Astrocyte of the spinal cord (primary cell): Measurements from ENCODE around the gene PAN2.
"Not testable (repeated sequence)": the region's sequence is repeated elsewhere in the genome, so short reads cannot be mapped to it uniquely, and the experiment has no call there.

Experiments used
- DNase-seq: peaks from one replicate; pipeline ENCODE4 v3.0.0; 2011; ENCODE audit warnings: low read depth, low spot score
- H3K4me3 ChIP-seq: 2 replicates; pipeline ENCODE4 v1.5.1; 2011; ENCODE audit warnings: low read depth, mild to moderate bottlenecking, low read length, moderate library complexity
- CTCF ChIP-seq: IDR thresholded peaks from 2 replicates; pipeline ENCODE4 v1.5.1; 2012; ENCODE audit warnings: low read depth, mild to moderate bottlenecking, low read length, inconsistent platforms
- in situ Hi-C: cut with HindIII; loops from 2 replicates; pipeline ENCODE4 v1.10.0; 2017; ENCODE audit warnings: low sequenced_read_pairs

The PAN2 gene

GRCh38 chr12:56332512-56333196, 1.1 kb downstream of the PAN2 start:
- DNase-seq = no peak
- peak overlapping the region; percentile 73 for H3K4me3 ChIP-seq
- in situ Hi-C loops = no loop called here
- TF ChIP-seq CTCF = no peak

- no peak for DNase-seq
- in situ Hi-C loops = no loop called here
- no peak for TF ChIP-seq CTCF
- H3K4me3 ChIP-seq = no peak overlapping the region
Measured at GRCh38 chr12:56330936-56331490, 2.8 kb downstream of the PAN2 start.

- no peak for DNase-seq
- no peak for TF ChIP-seq CTCF
- in situ Hi-C loops = no loop called here
- H3K4me3 ChIP-seq = no peak overlapping the region
Measured at GRCh38 chr12:56326533-56326932, 7.3 kb downstream of the PAN2 start.

DNA sequence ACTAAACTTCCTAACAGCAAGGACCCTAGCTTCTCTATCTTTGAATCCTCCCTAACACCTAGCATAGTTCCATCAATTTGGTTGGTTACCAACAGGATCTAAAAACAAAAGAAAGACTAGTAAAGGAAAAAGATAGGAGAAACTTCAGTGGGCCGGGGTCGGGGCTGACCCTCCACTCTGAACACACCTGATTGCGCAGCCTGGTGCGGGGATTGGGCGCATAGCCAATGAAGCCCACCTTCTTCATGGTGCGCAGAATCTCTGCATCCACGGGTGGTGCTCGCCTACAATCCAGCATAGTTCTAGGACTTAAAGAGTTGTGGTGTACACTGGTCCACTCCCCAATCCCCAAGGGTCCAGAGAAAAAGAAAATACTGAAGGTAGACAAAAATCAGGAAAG, 7.7 kb downstream of the PAN2 start:
- no peak for TF ChIP-seq CTCF
- DNase-seq = no peak
- in situ Hi-C loops = no loop called here
- H3K4me3 ChIP-seq = no peak overlapping the region

GRCh38 chr12:56324206-56324605, 9.6 kb downstream of the PAN2 start:
- no peak overlapping the region for H3K4me3 ChIP-seq
- in situ Hi-C loops = no loop called here
- TF ChIP-seq CTCF = no peak
- DNase-seq = no peak

GRCh38 chr12:56321610-56322009, 12.2 kb downstream of the PAN2 start:
- DNase-seq, H3K4me3 ChIP-seq, in situ Hi-C loops: not testable (repeated sequence)

DNA sequence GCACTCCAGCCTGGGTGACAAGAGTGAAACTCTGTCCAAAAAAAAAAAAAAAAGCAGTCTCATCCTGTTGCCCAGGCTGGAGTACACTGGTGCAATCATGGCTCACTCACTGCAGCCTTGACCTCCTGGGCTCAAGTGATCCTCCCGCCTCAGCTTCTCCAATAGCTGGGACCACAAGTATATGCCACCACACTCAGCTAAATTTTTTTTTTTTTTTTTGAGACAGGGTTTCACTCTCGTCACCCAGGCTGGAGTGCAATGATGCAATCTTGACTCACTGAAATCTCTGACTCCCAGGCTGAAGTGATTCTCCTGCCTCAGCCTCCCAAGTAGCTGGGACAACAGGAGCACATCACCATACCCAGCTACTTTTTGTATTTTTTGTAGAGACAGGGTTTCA, 12.8 kb downstream of the PAN2 start:
- in situ Hi-C loops = no loop called here
- no peak for TF ChIP-seq CTCF
- H3K4me3 ChIP-seq = no peak overlapping the region
- DNase-seq = no peak
